ENCODE results near the gene BLOC1S3. TPM values are rescaled to one million over a fixed set of nuclear protein-coding genes. Genes with fewer than 3 reads are reported as not detected.

BLOC1S3 gene
- total RNA-seq, 1 donor from 2014 or later = 11.5 TPM

GRCh38 chr19:45163156-45163555, 15.4 kb upstream of the BLOC1S3 start:
- no peak for DNase-seq (ENCODE audit: low read depth)
- H3K4me3 ChIP-seq (ENCODE audit: low read depth, low read length) = no peak overlapping the region
- TF ChIP-seq CTCF (conservative IDR thresholded peaks at IDR 0.05; ENCODE audit: low read depth, low read length) = no peak

- no peak for DNase-seq (ENCODE audit: low read depth)
- H3K4me3 ChIP-seq (ENCODE audit: low read depth, low read length) = no peak overlapping the region
- TF ChIP-seq CTCF (conservative IDR thresholded peaks at IDR 0.05; ENCODE audit: low read depth, low read length) = no peak
These were observed 14.7 kb upstream of the BLOC1S3 start for GRCh38 chr19:45163751-45164460.

- no peak for DNase-seq (ENCODE audit: low read depth)
These were observed 13.8 kb upstream of the BLOC1S3 start for GRCh38 chr19:45164577-45165335.

DNA sequence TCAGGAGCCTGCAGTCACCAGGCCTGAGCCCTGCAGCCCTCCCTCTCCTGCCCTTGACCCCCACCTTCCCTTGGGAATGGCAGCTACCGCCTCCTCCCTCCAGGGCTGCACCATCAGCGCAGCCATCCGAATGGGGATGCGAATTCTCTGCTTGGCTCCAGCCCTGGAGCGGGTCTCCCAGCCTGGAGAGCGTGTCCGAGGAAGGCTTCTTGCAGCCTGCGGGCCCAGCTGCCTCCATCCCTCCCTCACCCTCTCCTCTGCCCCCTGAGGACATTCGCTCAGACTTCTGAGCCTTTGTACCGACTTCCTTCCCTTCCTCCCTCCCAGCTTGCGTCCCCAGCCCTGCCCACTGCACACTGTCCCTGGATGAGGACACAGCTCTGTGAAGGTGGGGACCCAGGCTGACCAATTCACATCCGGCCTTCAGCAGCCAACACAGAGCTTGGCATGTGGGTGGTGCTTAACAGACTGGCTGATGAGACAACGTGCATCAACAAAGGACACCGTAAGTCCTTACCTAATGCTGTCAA, 11.8 kb upstream of the BLOC1S3 start:
- TF ChIP-seq CTCF (conservative IDR thresholded peaks at IDR 0.05; ENCODE audit: low read depth, low read length) = no peak
- H3K4me3 ChIP-seq (ENCODE audit: low read depth, low read length) = no peak overlapping the region
- no peak for DNase-seq (ENCODE audit: low read depth)

More at GRCh38 chr19:45164577-45165335, 13.8 kb upstream of the BLOC1S3 start:
- no peak for TF ChIP-seq CTCF (conservative IDR thresholded peaks at IDR 0.05; ENCODE audit: low read depth, low read length)
- no peak overlapping the region for H3K4me3 ChIP-seq (ENCODE audit: low read depth, low read length)

- no peak overlapping the region for H3K4me3 ChIP-seq (ENCODE audit: low read depth, low read length)
- DNase-seq (ENCODE audit: low read depth) = no peak
- TF ChIP-seq CTCF (conservative IDR thresholded peaks at IDR 0.05; ENCODE audit: low read depth, low read length) = no peak
These were observed 9.7 kb upstream of the BLOC1S3 start for GRCh38 chr19:45168767-45169351.

DNA sequence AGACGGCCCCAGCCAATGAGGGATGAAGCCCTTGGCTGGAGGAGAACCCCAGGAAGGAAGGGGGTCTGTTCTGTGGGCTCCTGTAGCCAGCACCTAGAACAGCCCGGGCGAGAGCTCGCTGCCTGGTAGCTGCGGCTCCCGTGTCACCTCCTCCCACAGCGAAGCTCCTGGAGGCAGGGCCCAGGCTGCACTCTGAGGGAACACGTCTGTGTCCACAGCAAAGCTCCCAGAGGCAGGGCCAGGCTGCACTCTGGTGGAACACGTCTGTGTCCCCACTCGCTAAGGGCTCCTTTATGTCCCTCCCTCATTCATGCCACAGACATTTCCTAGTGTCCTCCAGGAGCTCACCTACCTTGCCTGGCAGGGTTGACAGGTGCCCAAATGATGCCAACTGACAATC, 9.0 kb upstream of the BLOC1S3 start:
- TF ChIP-seq CTCF (conservative IDR thresholded peaks at IDR 0.05; ENCODE audit: low read depth, low read length) = no peak
- no peak overlapping the region for H3K4me3 ChIP-seq (ENCODE audit: low read depth, low read length)
- no peak for DNase-seq (ENCODE audit: low read depth)
